Nephron (organoid): ENCODE data around the gene CFAP70.

Experiments used
- H3K27ac Mint-ChIP-seq, 3 experiments: 2 replicates each; pipeline ENCODE4 v1.8.0; 2020; ENCODE audit warnings: mixed read lengths in 3 of 3, mild to moderate bottlenecking in 2 of 3, moderate library complexity in 1 of 3
- H3K27me3 Mint-ChIP-seq: 2 replicates; pipeline ENCODE4 v1.8.0; 2021; ENCODE audit warnings: low read depth, mild to moderate bottlenecking, moderate library complexity, mixed read lengths
- H3K36me3 Mint-ChIP-seq: 2 replicates; pipeline ENCODE4 v1.8.0; 2020; ENCODE audit warnings: low read depth, mixed read lengths
- H3K4me1 Mint-ChIP-seq: 2 replicates; pipeline ENCODE4 v1.8.0; 2020; ENCODE audit warnings: mixed read lengths
- H3K4me3 Mint-ChIP-seq, 3 experiments: 2 replicates each; pipeline ENCODE4 v1.8.0; 2020; ENCODE audit warnings: mild to moderate bottlenecking in 3 of 3, mixed read lengths in 3 of 3, moderate library complexity in 2 of 3
- H3K9me3 Mint-ChIP-seq: 2 replicates; pipeline ENCODE4 v1.8.0; 2020; ENCODE audit warnings: mixed read lengths
- TF ChIP-seq, protein P1 (sequence below), 3 experiments: fragments of 200-600 bp; sonication (generic); IDR thresholded peaks; one replicate each; pipeline ENCODE4 v1.5.0; 2021; ENCODE audit warnings: antibody characterized with exemption in 3 of 3; ENCODE audit not compliant: unreplicated experiment in 3 of 3

The CFAP70 gene

DNA sequence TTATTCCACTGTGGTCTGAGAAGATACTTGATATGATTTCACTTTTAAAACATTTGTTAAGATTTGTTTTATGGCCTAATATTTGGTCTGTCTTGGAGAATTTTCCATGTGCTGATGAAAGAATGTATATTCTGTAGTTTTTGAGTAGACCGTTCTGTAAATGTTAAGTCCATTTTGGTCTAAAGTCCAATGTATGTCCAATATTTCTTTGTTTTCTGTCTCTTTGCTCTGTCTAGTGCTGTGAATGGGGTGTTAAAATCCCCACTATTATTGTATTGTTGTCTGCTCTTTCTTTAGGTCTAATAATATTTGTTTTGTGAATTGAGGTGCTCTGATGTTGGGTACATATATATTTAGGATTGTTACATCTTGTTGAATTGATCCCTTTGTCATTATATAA lies 142.9 kb downstream of the CFAP70 start:
- no peaks in the 10 kb centered on the region for H3K9me3 Mint-ChIP-seq
- no peak overlapping the region for H3K4me3 Mint-ChIP-seq
- H3K27me3 Mint-ChIP-seq, result no peaks in the 10 kb centered on the region
- peaks cover 71% of the 10 kb centered on the region for H3K36me3 Mint-ChIP-seq
- no peak overlapping the region for H3K27ac Mint-ChIP-seq
- H3K4me1 Mint-ChIP-seq, result no peaks in the 10 kb centered on the region
- TF ChIP-seq, protein P1, sequence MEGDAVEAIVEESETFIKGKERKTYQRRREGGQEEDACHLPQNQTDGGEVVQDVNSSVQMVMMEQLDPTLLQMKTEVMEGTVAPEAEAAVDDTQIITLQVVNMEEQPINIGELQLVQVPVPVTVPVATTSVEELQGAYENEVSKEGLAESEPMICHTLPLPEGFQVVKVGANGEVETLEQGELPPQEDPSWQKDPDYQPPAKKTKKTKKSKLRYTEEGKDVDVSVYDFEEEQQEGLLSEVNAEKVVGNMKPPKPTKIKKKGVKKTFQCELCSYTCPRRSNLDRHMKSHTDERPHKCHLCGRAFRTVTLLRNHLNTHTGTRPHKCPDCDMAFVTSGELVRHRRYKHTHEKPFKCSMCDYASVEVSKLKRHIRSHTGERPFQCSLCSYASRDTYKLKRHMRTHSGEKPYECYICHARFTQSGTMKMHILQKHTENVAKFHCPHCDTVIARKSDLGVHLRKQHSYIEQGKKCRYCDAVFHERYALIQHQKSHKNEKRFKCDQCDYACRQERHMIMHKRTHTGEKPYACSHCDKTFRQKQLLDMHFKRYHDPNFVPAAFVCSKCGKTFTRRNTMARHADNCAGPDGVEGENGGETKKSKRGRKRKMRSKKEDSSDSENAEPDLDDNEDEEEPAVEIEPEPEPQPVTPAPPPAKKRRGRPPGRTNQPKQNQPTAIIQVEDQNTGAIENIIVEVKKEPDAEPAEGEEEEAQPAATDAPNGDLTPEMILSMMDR (IDR thresholded peaks at IDR 0.05; ENCODE audit: unreplicated experiment in 3 of 3), result no peak

GRCh38 chr10:73211106-73211811 lies 147.4 kb downstream of the CFAP70 start:
- TF ChIP-seq, protein P1 (IDR thresholded peaks at IDR 0.05; ENCODE audit: unreplicated experiment in 3 of 3), result no peak
- Mint-ChIP-seq H3K27ac (peak overlapping the region in 1 of 3 experiments; percentile 76), H3K9me3 (no peaks in the 10 kb centered on the region)

DNA sequence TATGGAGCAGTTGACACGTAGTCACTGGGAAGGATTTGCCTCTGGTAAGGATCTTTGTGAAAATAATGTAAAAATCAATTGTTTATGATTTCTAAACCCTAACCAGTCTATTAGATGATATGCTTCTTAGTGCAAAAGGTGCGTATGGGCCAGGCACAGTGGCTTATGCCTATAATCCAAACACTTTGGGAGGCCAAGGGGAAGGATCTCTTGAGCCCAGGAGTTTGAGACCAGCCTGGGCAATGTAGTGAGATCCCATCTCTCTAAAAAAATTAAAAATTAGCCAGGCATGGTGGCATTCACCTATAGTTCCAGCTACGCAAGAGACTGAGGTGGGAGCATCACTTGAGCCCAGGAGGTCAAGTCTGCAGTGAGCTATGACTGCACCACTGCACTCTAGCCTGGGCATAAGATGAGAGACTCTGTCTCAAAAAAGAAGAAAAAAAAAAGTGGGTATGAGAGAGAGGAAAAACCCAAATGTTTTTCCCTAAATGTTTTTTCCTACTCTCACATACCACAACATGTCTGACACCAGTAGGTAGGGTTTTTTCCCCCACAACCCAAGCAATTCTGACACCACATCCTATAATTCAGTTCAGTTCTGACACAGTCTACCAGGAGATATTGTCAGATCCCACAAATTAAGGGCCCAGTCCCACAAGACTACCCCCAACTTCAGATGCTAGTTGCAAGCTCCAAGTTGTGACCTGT lies 148.1 kb downstream of the CFAP70 start:
- Mint-ChIP-seq H3K27ac (peak overlapping the region in 1 of 3 experiments; percentile 93), H3K4me3 (no peak overlapping the region), H3K4me1 (no peaks in the 10 kb centered on the region), H3K27me3 (no peaks in the 10 kb centered on the region), H3K36me3 (peaks cover 56% of the 10 kb centered on the region), H3K9me3 (peaks cover 6% of the 10 kb centered on the region)
- TF ChIP-seq, protein P1 (IDR thresholded peaks at IDR 0.05; ENCODE audit: unreplicated experiment in 3 of 3), result no peak

More at GRCh38 chr10:73211106-73211811, 147.4 kb downstream of the CFAP70 start:
- Mint-ChIP-seq H3K27me3 (no peaks in the 10 kb centered on the region), H3K4me1 (no peaks in the 10 kb centered on the region), H3K4me3 (no peak overlapping the region), H3K36me3 (peaks cover 55% of the 10 kb centered on the region)

DNA sequence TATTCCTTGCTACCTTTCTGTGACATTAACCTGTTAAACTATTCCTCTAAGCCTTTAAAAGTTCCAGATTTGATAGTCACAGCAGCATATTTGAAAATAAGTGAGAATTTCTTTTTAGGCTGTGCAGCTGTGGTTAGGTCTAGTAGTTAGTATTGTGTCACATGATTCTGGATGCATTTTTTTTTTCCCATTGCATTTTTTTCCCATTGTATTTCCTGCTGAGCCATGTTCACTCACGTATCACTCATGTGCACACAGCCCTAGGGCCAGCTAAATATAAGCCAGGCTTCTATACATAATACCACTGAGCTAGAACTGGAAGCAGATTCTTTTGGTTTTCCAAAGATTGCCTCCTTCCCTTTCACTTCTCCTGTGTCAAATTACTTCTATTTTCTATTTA lies 149.0 kb downstream of the CFAP70 start:
- H3K27ac Mint-ChIP-seq, result peak overlapping the region in 1 of 3 experiments; percentile 93
- TF ChIP-seq, protein P1 (IDR thresholded peaks at IDR 0.05; ENCODE audit: unreplicated experiment in 3 of 3), result no peak
- no peaks in the 10 kb centered on the region for H3K27me3 Mint-ChIP-seq
- peaks cover 62% of the 10 kb centered on the region for H3K36me3 Mint-ChIP-seq
- H3K4me1 Mint-ChIP-seq, result no peaks in the 10 kb centered on the region
- no peak overlapping the region for H3K4me3 Mint-ChIP-seq
- peaks cover 6% of the 10 kb centered on the region for H3K9me3 Mint-ChIP-seq

- Mint-ChIP-seq H3K9me3 (peaks cover 6% of the 10 kb centered on the region), H3K4me3 (no peak overlapping the region), H3K27me3 (no peaks in the 10 kb centered on the region), H3K27ac (peak overlapping the region in 1 of 3 experiments; percentile 17), H3K36me3 (peaks cover 60% of the 10 kb centered on the region), H3K4me1 (no peaks in the 10 kb centered on the region)
- TF ChIP-seq, protein P1 (IDR thresholded peaks at IDR 0.05; ENCODE audit: unreplicated experiment in 3 of 3), result no peak
Observed at GRCh38 chr10:73207883-73208282, 150.8 kb downstream of the CFAP70 start.
